GM10847 (cell line): ENCODE data around the gene ROS1.

Experiments
- POLR2A ChIP-seq: IDR thresholded peaks from 2 replicates; pipeline ENCODE4 v1.6.1; 2011; ENCODE audit not compliant: insufficient read length; ENCODE audit errors: extremely low read depth

The ROS1 gene

DNA sequence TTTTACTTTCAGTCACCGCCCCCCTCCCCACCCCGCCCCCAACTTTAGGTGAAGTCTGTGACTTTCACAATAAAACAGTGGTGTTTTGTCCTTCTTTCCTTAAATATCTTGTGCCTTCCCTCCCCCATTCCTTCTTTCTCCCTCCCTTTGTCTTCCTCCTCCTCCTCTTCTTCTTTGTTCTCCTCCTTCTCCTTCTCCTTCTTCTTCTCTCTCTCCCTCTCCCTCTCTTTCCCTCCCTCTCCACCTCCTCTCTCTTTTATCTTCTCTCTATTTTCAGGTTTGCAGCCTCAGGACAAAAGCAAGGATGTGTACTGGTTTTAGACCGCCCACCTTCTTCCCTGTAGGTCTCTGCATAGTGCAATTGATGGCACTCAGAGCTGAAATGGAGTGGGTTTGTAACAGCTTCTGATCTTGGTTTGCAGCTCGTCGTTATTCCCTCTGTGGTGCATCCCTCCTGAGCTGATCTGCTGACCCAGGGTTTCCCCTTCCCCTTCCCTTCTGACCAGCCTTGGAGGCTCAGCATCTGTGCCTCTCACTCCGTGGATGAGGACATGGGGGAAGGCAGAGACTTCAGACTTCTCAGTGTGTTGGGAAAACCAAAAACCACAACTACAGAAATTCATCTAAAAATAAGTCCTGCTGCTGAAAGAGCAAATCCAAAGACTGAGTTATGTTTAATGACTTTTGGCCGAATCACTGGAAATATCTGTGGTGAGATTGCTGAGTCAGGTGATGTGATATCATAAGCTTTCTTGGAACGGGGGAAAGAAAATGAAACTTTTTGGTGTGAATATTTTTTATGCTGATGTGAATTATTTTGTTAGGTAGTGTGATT, 153.5 kb downstream of the ROS1 start:
- no peak for TF ChIP-seq POLR2A

DNA sequence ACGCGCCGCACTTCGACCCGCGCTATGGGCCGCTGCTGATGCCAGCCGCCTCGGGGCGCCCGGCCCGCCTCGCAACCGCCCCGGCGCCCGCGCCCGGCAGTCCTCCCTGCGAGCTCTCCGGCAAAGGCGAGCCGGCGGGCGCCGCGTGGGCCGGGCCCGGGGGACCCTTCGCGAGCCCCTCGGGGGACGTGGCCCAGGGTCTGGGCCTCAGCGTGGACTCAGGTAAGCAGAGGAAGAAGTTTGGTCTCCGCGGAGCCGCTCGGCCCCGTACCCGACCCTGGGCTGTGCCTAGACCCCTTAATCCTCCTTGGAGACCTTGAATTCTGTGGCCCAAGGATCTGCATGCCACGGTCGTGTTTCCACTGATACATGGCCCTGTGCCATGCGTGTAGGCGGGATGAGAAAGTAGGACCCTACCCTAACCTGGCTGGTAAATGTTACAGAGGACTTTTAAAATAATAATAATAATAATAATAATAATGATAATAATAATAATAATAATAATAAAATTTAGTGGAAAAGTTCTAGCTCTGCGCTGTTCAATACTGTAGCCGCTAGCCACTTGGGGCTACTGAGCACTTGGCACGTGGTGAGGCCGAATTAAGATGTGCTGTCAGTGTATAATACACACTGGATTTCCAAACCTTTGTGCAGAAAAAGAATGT, 154.8 kb downstream of the ROS1 start:
- no peak for TF ChIP-seq POLR2A

DNA sequence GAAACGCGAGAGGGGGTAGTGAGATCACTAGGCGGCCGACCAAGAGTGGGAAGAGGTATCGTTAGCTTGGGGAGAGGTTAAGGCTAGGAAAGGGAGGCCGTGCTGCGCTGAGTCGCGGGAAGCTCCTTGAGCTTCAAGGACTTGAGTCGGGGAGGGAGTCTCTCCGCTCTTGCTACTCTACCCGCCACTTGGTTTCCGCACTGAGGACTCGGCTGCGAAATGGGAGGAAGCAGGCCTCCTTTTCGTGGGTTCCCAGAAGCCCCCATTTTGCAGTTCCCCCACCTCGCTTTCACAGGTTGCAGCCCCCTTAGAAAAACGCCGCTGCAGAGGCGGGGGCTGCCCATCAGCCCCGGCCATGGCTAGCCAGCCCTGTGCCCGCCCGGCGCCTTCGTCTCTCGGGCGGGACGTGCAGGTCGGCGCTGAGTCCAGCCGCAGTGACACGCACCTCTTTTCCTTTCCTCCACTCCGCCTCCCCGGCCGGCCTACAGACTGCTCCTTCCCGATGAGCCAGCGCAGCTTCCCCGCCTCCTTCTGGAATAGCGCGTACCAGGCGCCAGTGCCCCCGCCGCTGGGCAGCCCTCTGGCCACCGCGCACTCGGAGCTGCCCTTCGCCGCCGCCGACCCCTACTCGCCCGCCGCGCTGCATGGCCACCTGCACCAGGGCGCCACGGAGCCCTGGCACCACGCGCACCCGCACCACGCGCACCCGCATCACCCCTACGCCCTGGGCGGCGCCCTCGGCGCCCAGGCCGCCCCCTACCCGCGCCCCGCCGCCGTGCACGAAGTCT, 155.5 kb downstream of the ROS1 start:
- no peak for TF ChIP-seq POLR2A

DNA sequence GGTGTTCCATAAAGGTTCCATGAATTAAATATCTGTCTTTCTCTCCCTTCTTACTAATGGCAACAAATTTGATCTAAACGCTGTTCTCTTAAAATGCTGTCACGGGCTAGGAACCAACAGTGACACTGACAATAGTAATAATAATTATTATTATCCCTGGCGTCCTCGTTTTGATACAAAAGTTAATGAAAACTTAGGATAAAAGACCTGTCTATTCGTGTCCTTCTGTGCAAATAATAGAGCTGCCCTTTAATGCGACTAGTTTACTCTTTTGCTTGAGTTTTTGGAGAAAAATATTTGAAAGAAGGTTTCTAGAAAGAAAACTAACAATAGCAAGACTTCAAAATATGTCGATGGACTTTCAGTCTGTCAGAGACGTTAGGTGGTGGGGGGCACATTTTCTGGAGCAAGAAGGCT, 156.1 kb downstream of the ROS1 start:
- no peak for TF ChIP-seq POLR2A

DNA sequence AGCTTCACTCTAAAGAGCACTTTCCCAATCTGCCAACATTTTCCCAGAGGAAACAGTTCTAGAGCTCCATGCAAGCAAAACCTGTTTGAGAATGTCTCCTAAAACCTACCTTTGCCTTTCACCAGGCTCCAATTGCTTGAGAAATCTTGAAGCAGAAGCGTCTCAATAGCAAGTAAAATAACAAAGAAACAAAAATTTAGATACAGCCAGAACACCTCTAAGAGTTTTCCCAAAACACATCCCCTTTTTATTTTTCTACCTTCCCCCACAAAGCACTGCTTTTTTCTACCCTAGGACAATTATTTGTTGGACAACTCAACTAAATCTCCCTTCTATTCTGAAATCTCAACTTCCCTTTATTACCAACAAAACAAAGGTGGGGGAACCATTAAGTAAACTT, 156.8 kb downstream of the ROS1 start:
- TF ChIP-seq POLR2A, result no peak

DNA sequence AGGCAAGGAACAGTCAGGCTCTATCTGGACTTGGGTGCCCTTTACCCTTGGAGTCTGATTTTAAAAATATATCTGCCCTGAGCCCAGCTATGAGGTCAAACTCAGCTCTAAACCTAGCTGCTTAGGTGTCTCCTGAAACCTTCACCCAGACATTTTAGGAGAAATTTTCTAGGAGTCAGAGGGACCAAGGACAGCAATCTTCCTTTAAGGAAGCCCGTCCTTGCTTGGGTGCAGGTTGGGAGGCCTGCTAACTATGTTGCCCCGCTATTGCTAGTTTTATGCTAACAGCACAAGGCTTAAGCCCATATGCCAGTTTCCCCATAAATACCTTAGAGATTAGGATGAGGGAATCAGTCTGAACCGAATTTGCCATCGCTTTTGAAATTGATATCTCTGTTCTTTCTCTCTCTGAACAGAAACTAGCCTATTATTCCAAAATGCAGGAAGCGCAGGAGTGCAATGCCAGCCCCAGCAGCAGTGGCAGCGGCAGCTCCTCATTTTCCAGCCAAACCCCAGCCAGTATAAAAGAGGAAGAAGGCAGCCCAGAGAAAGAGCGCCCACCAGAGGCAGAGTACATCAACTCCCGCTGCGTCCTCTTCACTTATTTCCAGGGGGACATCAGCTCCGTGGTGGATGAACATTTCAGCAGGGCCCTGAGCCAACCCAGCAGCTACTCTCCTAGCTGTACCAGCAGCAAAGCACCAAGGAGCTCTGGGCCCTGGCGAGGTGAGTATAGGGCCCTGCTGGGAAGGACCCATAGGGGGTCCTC, 157.8 kb downstream of the ROS1 start:
- no peak for TF ChIP-seq POLR2A

DNA sequence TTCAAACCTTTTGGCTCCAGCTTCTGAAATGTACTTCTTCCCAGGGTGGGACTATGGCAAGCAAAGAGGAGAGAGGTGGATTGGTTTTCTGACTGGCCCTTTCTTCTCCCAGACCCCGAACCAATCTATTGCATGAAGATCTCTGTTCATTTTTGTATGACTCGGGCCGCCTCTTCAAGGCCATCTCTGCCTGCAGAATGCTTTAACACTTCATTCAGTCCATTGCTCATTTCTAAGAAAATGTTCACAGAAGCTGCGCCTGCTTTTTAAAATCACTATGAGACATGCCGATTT, 158.7 kb downstream of the ROS1 start:
- TF ChIP-seq POLR2A, result no peak

DNA sequence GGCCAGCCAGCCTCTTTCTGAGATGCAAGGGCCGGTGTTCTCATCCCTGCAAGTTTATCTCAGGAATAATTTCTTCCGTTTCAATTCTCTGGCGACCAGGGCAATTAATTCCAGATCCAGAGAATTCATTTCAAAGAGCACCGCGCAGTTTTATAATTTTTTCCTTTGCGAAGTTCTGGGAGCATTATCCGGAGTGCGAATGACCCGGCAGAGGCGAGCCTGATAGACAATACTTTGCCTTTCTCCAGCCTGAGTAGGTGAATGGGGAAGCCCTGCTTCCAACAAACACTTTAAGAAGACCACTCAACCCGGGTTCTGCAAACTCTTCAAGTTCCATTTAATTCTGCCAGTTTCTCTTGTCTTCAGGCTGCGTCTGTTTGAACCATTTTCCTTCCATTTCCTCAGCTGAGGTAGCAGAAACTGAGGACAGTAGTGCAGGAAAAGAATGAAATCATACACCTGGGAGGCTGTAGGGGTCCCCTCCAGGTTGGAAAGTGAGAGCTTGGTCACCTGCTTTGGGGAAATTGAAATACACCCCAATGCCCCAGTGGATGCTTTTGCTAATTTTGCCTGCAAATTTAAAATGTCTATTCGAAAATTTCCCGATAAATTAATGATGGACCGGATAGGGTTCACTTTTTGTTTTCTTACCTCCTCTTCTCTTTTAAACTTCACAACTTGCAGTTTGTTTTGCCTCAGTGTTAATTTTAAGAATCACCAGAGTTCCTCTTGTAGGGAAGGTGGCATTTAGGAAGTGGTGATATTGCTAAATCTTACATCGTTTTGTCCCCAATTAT, 159.3 kb downstream of the ROS1 start:
- no peak for TF ChIP-seq POLR2A

DNA sequence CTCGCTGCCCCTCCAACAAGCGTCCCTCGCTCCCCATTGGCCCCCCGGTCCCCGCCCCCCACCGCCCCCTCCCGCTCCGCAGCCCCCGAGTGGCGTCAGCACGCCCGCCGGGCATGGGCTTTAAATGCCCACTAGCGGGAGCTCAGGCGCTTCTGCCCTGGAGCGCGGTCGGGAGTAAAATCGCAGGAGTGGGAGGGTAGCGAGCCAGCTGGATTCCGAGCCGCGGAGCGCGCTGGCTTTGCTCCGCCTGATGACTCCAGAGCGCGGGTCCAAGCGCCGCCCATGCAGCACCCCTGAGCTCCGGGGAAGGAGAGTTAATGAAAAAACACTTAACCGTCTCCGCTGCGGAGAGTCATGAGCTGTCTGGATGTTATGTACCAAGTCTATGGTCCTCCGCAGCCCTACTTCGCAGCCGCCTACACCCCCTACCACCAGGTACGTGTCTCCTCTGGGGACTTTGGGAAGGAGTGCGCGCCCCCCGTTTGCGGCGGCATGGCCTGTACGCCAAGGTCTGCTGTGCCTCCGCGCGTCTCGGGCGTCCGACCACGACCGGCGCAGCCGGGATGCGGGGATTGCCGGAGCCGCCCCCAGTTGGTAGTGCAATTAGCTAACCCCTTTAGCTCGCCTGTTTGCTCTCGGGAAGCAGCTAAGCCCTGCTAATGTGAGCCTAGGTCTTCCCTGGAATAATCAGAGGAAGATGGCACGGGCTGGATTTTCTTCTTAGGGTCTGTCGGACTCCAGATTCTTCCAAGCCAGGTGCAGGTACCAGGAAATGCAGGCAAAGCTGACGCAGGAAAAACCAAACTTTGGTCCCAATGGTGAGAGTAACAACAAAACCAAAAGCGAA, 160.1 kb downstream of the ROS1 start, which contains the start of gene VGLL2:
VGLL2 (plus strand) TSS at position 149 of the 847 bp plus-strand sequence; CDS start at position 355, 206 bp downstream.
- TF ChIP-seq POLR2A, result no peak

DNA sequence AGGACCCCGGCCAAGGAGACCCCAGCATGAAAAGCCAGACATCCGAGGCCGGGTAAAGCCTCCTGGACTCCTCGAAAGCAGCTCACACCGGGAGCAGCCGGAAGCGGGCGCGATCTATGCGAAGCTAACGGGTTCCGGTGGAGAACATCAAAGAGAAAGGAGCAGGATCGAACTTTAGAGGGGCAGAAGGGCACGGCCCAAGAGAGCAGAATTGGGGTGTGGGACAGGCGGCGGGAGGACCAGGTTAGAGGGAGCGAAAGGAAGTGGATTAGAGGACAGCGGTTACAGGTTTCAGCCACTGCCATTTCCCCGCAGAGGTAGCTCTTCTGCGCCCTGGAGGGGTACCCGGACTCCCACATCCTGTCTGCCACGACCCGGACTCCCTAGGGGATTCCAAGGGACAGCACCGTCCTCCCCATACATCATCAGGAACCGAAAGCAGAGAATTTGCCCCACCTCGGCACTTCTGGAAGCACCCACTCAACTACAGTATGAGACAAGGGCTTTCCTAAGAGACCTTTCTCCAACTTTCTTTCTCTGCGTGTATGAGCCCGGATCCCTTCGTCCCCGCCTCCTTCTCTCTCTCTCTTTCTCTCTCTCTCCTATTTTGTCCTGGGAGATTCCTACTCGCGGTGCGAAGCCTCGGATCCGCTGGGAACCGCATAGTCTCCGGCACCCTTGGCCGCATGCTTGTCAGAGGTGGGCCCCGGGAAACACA, 160.9 kb downstream of the ROS1 start:
- no peak for TF ChIP-seq POLR2A

DNA sequence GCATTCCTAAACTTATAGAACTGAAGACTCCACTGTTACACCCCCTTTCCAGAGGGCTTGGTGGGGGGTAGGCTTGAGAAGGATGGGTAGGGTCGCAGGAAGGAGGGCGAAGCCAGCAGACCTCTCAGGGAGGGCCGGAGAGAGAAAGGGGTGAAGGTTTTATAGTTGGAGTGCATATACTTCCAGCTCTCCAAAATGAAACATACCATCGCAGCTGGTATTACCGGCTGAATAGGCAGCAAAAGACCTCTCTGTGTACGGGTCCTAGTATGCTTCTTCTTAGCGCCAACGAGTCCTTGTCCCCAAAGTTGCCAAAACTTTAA, 161.4 kb downstream of the ROS1 start:
- no peak for TF ChIP-seq POLR2A

DNA sequence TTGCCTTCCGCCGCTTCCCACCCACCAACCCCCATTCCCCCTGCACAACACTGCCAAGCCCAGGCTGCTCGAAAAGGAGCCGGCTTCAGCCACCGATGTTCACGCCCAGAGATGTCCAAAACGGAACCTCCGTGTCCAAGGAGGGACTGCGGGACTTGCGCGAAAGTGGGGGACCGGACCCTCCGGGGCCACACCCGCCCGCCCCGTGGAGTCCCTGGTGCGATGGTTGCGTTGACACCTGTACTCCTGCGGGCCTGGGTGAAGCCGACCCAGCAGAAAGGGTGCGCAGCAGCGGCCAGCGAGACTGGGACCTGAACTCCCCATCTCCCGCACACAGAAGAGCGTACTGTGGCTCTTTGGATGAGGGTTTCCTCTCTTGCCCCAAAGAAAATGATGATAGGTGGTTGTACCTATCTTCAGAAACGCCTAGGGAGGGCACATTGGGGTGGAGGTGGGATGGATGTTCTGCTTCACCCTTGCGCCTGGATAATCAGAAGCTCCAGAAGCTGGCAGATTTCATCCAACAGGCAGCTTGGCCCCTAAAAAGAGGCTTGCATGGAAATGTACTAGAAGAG, 162.3 kb downstream of the ROS1 start:
- TF ChIP-seq POLR2A, result no peak

DNA sequence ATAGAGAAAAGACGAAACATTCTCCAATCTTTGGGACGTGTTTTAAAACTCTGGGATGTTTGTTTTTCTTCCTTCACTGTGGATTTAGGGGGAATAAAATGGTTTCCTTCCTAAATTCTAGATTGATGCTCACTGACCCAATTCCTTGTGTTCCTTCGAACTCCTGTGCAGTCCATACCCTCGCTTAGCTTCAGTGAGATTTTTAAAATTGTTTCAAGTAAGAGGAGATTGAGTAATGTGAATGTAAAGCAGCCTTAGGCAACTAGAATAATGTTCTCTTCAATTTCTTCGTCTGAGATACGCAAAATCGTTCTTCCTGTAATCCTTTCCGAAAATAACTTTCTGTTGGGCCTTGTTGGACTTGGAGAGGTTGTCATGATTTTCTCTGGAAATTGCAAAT, 162.9 kb downstream of the ROS1 start:
- no peak for TF ChIP-seq POLR2A
